ENCODE measurements around the gene PRSS27. TPM values are rescaled to one million over a fixed set of nuclear protein-coding genes. Genes with fewer than 3 reads are reported as not detected.

Gene PRSS27
- total RNA-seq, 1 donor from 2014 or later, result 6.6 TPM

DNA sequence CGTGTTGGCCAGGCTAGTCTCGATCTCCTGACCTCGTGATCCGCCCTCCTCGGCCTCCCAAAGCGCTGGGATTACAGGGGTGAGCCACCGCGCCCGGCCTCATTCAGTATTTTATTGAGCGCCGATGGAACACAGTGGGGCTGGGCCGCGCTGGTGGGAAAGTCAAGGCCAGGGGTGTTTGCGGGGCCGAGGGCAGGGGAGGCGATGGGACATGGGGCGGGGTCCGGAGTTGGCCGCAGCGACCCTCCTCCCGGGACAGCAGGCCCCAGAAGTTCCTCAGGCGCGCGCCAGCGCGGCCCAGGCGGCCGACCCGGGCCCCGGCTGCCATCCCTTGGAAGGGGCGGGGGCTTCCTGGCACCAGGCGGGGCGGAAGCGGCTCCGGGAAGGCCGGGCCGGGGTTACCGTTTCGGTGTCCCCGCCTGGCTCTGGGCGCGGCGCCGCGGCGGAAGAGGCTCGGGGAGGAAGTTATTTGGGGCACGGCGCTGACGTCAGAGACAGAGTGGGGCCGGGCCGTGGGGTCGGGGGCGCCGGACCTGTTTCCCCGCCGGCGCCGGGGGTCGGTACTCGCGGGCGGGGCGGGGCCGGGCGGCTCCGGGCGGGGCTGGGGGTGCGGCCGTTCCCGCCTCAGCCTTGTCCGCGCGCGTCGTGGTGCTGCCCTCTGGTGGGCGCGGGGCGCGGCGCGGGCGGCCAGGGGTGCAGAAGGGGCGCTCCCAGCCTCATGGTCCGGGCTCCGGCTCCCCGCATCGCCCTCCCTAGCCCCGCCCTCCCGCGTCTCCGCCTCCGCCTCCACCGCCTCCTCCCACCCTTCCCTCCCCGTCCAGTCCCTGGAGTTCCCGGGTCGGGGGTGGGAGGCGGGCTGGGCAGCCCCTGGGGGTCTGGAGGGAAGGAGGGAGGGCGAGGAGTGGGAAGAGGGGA, 952 bp upstream of the PRSS27 start:
- H3K9me3 Mint-ChIP-seq (ENCODE audit: low read depth), result no peaks in the 10 kb centered on the region
- H3K27me3 Mint-ChIP-seq, result peaks cover 15% of the 10 kb centered on the region

DNA sequence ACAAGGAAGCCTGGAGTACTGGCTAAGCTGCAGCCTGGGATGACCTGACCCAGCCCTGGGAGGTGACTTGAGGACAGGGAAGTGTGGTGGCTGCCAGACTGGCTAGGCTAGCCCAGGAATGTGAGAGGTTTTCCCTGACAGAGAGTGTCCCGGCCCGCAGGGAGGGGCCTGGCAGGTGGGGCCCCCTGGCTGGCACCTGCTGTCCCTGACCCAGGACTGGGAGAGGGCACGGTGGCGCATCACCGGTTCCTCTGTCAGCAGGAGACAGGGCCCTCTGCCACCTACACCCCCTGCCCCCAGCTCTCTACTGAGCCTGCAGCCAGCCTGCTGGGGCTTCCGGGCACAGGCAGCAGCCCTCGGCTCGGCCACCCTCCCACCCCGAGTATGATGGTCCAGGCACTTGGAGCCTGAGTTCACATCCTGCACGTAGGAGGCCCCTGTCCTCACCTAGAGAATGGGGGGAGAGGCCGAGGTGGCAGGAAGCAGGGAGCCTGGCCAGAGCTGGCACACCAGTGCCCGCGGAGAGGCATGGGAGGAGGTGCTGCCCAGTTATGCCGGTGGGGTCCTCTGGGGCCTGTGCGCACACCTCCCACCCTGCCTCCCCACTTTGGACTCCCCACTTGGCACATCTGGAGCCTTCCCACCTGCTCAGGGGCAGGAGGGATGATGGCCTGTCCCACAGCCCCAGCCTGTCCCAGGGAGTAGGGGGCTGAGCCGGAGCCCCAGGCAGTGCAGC, 528 bp downstream of the PRSS27 start:
- H3K36me3 Mint-ChIP-seq (ENCODE audit: insufficient read depth), result no peaks in the 10 kb centered on the region
- peaks cover 16% of the 10 kb centered on the region for H3K27me3 Mint-ChIP-seq
- H3K9me3 Mint-ChIP-seq (ENCODE audit: low read depth), result no peaks in the 10 kb centered on the region
- DNase-seq (ENCODE audit: low spot score, unreplicated experiment), result no peak
- no peak overlapping the region for H3K27ac Mint-ChIP-seq
- no peak overlapping the region for H3K4me3 Mint-ChIP-seq (ENCODE audit: low read depth)
- H3K4me1 Mint-ChIP-seq (ENCODE audit: low read depth), result no peaks in the 10 kb centered on the region
- TF ChIP-seq, protein P1, sequence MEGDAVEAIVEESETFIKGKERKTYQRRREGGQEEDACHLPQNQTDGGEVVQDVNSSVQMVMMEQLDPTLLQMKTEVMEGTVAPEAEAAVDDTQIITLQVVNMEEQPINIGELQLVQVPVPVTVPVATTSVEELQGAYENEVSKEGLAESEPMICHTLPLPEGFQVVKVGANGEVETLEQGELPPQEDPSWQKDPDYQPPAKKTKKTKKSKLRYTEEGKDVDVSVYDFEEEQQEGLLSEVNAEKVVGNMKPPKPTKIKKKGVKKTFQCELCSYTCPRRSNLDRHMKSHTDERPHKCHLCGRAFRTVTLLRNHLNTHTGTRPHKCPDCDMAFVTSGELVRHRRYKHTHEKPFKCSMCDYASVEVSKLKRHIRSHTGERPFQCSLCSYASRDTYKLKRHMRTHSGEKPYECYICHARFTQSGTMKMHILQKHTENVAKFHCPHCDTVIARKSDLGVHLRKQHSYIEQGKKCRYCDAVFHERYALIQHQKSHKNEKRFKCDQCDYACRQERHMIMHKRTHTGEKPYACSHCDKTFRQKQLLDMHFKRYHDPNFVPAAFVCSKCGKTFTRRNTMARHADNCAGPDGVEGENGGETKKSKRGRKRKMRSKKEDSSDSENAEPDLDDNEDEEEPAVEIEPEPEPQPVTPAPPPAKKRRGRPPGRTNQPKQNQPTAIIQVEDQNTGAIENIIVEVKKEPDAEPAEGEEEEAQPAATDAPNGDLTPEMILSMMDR (IDR thresholded peaks at IDR 0.05; ENCODE audit: unreplicated experiment), result no peak

More for the DNA sequence above, 952 bp upstream of the PRSS27 start:
- H3K4me3 Mint-ChIP-seq (ENCODE audit: low read depth), result peak overlapping the region; percentile 80
- peak overlapping the region; percentile 91 for H3K27ac Mint-ChIP-seq
- no peaks in the 10 kb centered on the region for H3K36me3 Mint-ChIP-seq (ENCODE audit: insufficient read depth)
- no peaks in the 10 kb centered on the region for H3K4me1 Mint-ChIP-seq (ENCODE audit: low read depth)
- TF ChIP-seq, protein P1 (IDR thresholded peaks at IDR 0.05; ENCODE audit: unreplicated experiment), result peak; percentile 81
- DNase-seq (ENCODE audit: low spot score, unreplicated experiment), result peak; percentile 86

GRCh38 chr16:2717383-2718263, 2.4 kb downstream of the PRSS27 start:
- no peaks in the 10 kb centered on the region for H3K36me3 Mint-ChIP-seq (ENCODE audit: insufficient read depth)
- no peaks in the 10 kb centered on the region for H3K4me1 Mint-ChIP-seq (ENCODE audit: low read depth)
- H3K9me3 Mint-ChIP-seq (ENCODE audit: low read depth), result no peaks in the 10 kb centered on the region
- H3K27ac Mint-ChIP-seq, result no peak overlapping the region
- H3K4me3 Mint-ChIP-seq (ENCODE audit: low read depth), result no peak overlapping the region
- no peak for DNase-seq (ENCODE audit: low spot score, unreplicated experiment)
- TF ChIP-seq, protein P1 (IDR thresholded peaks at IDR 0.05; ENCODE audit: unreplicated experiment), result no peak
- H3K27me3 Mint-ChIP-seq, result peaks cover 12% of the 10 kb centered on the region

- H3K36me3 Mint-ChIP-seq (ENCODE audit: insufficient read depth), result no peaks in the 10 kb centered on the region
- peaks cover 12% of the 10 kb centered on the region for H3K27me3 Mint-ChIP-seq
- TF ChIP-seq, protein P1 (IDR thresholded peaks at IDR 0.05; ENCODE audit: unreplicated experiment), result no peak
- no peak overlapping the region for H3K4me3 Mint-ChIP-seq (ENCODE audit: low read depth)
- no peaks in the 10 kb centered on the region for H3K4me1 Mint-ChIP-seq (ENCODE audit: low read depth)
- H3K27ac Mint-ChIP-seq, result no peak overlapping the region
- H3K9me3 Mint-ChIP-seq (ENCODE audit: low read depth), result no peaks in the 10 kb centered on the region
- no peak for DNase-seq (ENCODE audit: low spot score, unreplicated experiment)
These were observed 3.1 kb downstream of the PRSS27 start for GRCh38 chr16:2716948-2717347.

Measured in progenitor cell of endocrine pancreas (in vitro differentiated cells).